ENCODE measurements around the gene LDB1.
A peak's percentile ranks its signal among the peaks of the same experiment; 100 is the strongest.

Gene LDB1, protein sequence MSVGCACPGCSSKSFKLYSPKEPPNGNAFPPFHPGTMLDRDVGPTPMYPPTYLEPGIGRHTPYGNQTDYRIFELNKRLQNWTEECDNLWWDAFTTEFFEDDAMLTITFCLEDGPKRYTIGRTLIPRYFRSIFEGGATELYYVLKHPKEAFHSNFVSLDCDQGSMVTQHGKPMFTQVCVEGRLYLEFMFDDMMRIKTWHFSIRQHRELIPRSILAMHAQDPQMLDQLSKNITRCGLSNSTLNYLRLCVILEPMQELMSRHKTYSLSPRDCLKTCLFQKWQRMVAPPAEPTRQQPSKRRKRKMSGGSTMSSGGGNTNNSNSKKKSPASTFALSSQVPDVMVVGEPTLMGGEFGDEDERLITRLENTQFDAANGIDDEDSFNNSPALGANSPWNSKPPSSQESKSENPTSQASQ

DNA sequence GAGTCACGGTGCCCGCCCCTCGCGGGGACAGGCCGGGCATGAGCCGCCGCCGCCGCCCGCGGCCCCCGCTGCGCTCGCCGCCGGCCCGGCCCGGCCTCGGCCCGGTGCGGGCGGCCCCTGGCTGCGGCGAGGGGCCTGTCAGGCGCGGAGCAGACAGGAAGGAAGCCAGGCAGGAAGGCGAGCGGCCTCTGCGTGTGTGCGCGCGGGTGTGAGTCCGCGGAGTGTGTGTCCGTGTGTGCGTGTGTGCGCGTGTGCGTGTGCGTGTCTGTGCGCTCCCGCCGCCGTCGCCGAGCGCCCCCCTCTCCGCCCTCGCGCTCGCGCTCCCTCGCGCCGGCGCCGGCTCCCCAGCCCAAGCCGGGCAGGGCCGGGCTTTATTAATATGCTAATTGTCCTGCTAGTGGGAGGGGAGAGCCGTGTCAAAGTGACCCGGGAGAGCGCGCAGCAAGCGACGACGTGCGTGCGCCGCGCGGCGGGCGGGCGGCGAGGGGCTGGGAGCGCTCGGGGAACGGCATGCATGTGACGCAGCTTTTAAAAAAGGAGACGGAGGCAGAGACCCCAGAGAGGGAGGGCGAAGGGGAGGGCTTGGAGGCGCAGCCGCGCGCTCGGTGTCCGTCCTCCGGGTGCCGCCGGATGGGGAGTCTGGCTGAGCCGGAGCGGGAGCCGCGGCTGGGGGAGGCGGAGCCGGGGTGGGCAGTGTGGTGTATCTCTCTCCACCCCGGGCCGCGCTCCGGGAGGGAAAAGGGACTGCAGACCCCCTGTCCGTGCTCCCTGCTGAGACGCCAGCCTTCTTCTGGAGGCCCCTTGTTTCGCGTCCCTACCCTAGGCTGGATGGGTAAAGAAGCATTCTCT lies at the start of gene LDB1:
Gene LDB1 (minus strand): TSS at position 227 of the 849 bp plus-strand sequence. CDS start 258 bp downstream, outside the sequence.
- peak; percentile 29 to 64 (median 31) for DNase-seq (ENCODE audit: low read depth in 3 of 3)

DNA sequence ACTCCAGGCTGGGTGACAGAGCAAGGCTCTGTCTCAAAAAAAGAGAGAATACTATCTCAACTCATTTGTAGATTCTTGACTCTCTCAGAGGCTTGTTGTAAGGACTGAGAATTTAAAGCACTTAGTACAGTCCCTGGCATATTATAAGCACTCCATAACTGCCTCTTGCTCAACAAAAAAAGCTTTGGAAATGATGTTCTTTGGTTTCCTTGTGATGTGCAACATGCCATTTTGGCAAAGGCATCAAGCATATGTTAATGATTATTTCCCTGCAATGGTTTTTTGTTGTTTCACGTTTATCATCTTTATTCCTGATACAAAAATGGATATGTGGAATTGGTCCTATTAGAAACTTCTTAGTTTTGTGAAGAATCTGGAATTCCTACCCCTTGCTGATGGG lies 47.7 kb upstream of the LDB1 start:
- no peak for DNase-seq (ENCODE audit: low read depth in 3 of 3)

DNA sequence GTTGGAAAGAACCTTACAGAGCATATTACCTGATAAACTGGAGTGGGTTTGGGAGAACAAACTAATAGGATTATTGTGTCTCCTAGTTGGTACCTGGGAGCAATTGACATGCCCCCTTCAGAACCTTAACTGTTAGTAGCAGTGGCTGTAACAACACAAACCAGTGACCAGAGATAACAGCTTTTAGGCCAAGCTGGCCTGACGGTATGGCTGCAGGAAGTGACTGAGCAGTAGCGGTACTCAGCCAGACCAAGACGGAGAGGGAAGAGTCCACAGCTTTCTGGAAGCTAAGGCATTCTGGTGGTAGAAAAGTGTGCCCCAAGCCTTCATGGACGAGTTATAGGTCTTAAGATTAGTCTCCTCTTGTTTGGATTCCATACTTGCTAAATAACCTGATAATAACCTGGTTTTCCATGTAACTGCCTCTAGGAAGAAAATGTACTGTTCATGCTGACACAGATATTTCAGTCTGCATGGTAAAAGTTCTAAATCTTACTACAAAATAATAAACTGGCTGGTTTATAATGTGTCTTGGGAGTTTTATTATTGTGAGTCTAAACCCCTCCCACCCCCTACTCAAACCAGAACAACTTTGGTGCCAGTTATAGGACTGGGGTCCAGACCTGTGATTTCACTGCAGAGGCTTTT lies 43.3 kb upstream of the LDB1 start:
- DNase-seq (ENCODE audit: low read depth in 3 of 3) = no peak

DNA sequence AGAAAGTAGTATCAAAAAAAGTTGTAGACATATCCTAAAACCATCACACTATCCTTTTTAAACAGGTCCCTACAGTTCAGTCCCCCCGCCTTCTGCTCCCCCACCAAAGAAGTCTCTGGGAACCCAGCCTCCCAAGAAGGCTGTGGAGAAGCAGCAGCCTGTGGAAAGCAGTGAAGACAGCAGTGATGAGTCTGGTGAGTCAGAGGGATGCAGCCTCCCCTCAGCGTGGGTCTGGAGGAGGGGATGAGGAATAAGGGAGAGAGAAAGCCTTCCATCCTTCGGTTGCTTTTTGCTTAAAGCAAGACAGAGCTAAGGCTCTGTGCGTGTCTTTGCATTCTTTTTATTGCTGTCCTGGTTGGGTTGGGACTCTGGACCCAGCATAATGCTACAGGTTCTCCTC lies 39.7 kb upstream of the LDB1 start:
- DNase-seq (ENCODE audit: low read depth in 3 of 3) = no peak

DNA sequence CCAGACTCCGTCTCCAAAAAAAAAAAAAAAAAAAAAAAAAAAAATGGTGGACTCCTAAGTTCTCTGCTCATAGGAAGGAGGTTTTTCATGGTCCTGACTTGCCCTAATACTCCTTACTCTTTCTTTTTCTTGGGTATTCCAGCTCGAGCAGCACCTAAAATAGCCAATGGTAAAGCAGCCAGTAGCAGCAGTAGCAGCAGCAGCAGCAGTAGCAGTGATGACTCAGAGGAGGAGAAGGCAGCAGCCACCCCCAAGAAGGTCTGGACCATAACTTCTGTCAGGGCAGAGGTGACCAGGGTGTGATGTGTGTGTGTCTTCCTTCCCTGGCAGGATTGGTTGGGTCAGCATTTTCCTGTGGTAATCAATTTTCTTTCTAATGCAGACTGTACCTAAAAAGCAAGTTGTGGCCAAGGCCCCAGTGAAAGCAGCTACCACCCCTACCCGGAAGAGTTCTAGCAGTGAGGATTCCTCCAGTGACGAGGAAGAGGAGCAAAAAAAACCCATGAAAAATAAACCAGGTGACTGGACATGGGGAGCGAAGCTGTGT lies 39.0 kb upstream of the LDB1 start:
- no peak for DNase-seq (ENCODE audit: low read depth in 3 of 3)

DNA sequence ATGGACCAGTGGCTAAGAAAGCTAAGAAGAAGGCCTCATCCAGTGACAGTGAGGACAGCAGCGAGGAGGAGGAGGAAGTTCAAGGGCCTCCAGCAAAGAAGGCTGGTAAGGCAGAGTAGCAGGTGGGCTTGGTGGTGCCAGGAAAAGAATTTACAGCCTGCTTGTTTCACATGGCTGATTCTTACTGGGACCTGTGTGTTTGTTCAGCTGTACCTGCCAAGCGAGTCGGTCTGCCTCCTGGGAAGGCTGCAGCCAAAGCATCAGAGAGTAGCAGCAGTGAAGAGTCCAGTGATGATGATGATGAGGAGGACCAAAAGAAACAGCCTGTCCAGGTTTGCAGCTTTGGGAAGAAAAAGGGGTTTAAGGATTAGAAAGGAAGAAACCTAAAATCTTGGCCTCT lies 37.1 kb upstream of the LDB1 start:
- no peak for DNase-seq (ENCODE audit: low read depth in 3 of 3)

DNA sequence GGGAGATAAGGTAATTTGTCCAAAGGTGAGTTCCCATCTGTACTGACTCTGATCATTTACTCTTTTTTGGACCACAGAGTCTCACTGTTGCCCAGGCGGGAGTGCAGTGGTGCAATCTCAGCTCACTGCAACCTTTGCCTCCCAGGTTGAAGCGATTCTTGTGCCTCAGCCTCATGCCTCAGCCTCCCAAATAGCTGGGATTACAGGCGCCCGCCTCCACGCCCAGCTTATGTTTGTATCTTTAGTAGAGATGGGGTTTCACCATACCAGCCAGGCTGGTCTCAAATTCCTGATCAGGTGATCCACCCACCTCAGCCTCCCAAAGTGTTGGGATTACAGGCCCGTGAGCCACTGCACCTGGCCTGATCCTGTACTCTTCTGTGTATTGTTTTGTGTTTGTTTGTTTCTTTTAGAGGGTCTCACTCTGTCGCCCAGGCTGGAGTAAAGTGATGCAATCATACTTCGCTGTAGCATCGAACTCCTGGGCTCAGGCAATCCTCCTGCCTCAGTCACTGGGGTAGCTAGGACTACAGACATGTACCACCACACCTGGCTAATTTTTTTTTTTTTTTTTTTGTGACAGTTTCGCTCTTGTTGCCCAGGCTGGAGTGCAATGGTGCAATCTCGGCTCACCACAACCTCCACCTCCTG lies 34.4 kb upstream of the LDB1 start:
- DNase-seq (ENCODE audit: low read depth in 3 of 3) = no peak

DNA sequence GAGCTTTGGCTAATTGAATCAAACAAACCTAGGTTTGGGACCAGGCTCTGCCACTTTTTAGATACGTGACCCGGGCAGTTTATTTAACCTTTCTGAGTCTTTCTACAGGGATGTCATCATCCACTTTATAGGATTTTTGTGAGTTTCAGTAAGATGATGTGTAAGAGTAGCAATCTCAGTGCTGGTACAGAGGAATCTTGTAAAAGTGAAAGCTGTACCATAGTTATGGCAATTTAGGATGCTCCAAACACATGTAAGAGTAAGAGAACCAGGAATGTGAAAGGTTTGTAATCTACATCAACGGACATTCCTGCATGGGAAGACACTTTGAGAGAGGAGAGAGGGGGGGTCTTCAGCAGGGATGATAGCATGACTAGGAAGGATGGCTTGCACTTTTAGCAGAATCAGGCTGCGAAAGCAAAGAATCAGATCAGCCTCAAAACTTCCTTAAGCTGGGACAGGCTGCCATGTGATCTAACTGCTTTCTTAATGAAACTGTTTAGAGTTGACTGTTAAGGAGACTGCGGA lies 33.0 kb upstream of the LDB1 start:
- no peak for DNase-seq (ENCODE audit: low read depth in 3 of 3)

DNA sequence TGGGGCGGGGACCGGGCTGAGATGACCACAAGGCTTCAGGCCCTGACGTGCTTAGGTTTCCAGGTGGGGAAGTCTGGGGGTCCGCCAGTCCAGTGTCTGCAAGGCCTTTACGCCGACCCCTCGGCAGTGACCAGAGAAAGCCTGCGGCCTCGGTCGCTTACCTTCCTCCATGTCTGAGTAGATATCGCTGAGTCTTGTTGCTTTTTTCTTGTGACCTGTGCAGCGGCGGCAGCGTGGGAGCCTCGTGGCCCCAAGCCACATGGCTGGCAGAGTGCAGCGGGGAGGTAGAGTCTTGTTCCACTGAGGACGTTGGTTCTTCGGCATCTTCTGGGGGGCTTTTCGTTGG lies 32.4 kb upstream of the LDB1 start:
- peak; percentile 18 to 55 (median 27) for DNase-seq (ENCODE audit: low read depth in 3 of 3)

DNA sequence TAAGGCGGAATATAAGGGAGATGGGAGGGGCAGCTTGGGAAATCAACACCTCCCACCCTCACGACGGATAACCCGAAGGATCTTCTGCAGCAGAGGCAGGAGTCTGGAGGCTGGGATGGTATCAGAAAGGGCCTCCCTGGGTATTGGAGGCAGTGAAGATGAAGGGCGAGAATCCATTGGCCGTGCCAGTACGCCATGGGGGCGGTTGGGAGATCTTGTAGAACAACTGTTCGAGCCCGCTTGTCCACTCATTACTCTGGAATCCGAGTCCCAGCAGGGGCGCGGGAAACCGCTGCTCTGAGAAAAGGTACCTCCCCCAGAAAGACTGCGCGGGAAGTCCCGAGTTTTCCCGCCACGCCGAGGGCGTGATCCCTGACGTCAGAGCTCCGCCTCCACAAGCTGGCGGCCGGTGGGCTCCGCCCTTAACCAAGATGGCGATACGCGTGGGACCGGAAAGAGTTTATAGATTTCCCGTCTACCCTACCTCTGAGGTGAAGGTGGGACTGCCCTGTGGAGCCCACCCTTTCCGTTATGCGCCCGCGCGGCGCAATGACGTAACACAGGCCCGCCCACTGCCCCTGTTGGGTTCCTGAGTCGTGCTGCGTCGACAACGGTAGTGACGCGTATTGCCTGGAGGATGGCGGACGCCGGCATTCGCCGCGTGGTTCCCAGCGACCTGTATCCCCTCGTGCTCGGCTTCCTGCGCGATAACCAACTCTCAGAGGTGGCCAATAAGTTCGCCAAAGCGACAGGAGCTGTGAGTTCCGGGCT lies 31.8 kb upstream of the LDB1 start, which contains the start of gene NOLC1:
Gene NOLC1 (plus strand): TSS at position 616 of the 771 bp plus-strand sequence. CDS start 22 bp downstream, at position 638.
- peak; percentile 100 for DNase-seq (ENCODE audit: low read depth in 3 of 3)

DNA sequence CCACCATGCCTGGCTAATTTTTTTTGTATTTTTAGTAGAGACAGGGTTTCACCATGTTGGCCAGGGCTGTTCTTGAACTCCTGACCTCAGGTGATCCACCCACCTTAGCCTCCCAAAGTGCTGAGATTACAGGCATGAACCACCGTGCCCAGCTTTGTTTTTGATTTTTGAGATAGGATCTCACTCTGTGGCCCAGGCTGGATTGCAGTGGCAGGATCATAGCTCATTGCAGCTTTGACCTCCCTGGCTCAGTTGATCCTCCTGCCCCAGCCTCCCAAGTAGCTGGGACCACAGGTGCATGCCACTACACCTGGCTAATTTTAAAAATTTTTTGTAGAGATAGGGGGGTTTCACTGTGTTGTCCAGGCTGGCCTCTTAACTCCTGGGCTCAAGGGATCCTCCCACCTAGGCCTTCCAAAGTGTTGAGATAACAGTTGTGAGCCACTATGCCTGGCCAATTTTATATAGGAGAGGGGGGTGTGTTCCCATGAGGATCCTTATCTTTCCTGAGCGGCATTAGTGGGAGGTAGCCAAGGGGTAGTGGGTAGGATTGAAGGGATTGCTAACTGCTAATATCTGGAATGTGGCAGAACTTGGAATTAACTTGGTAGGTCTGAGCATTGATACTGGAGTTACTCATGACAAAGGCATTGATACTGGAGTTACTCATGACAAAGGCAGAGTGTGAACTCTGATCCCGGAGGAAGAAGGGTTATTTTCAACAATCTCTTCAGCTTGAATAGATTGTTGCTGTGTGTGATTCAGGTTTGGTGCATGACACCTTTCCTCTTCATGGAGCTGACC lies 31.0 kb upstream of the LDB1 start:
- no peak for DNase-seq (ENCODE audit: low read depth in 3 of 3)

DNA sequence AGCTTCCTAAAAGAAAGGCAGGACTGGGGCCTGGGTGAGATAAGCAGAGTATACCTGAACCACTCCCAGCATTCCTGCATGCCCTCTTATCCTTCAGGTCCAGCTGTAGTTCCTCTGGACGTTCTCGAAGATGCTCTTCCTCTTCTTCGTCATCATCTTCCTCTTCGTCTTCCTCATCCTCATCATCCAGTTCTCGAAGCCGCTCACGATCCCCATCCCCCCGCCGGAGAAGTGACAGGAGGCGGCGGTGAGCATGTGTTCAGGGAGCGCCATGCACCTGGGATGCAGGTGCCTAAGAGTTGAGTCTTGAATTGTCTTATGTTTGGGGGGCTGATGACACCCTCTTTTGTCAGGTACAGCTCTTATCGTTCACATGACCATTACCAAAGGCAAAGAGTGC lies 28.1 kb upstream of the LDB1 start:
- no peak for DNase-seq (ENCODE audit: low read depth in 3 of 3)

DNA sequence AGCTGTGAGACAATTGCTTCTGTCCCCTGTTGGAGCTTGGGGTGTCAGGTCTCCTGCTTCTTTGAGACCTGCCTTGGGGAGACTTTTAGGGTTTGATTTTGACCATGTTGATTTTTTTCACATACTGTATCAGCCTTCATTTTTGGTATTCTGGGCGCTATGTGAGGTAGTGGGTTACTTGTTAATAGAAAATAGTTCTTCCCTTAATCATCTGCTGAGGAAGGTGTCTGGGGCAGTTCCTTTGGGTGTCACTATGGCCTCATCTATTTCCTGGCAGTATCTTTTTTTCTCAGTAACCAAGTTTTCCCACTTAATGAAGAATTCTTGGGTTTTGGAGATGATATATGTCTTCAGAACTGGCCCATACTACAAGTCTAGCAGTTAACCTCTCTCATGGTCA lies 27.4 kb upstream of the LDB1 start:
- no peak for DNase-seq (ENCODE audit: low read depth in 3 of 3)

DNA sequence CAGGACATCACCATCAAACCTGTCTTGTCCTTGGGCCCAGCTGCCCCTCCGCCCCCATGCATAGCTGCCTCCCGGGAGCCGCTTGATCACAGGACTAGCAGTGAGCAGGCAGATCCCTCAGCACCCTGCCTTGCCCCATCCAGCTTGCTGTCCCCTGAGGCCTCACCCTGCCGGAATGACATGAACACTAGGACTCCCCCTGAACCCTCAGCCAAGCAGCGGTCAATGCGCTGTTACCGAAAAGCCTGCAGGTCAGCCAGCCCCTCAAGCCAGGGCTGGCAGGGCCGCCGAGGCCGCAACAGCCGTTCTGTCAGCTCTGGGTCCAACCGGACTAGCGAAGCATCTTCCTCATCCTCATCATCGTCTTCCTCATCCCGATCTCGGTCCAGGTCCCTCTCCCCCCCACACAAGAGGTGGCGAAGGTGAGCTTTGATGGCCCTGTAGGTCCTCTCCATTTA lies 26.8 kb upstream of the LDB1 start:
- DNase-seq (ENCODE audit: low read depth in 3 of 3) = no peak

DNA sequence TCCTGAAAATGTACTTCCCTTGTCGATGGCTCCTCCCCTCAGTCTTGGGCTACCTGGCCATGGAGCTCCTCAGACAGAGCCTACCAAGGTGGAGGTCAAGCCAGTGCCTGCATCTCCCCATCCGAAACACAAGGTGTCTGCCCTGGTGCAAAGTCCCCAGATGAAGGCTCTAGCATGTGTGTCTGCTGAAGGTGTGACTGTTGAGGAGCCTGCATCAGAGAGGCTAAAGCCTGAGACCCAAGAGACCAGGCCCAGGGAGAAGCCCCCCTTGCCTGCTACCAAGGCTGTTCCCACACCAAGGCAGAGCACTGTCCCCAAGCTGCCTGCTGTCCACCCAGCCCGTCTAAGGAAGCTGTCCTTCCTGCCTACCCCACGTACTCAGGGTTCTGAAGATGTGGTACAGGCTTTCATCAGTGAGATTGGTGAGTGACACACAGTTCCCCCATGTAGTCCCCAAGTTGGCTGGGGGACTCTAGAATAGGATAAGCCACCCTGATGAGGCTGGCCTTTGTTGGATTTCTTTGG lies 21.5 kb upstream of the LDB1 start:
- no peak for DNase-seq (ENCODE audit: low read depth in 3 of 3)

DNA sequence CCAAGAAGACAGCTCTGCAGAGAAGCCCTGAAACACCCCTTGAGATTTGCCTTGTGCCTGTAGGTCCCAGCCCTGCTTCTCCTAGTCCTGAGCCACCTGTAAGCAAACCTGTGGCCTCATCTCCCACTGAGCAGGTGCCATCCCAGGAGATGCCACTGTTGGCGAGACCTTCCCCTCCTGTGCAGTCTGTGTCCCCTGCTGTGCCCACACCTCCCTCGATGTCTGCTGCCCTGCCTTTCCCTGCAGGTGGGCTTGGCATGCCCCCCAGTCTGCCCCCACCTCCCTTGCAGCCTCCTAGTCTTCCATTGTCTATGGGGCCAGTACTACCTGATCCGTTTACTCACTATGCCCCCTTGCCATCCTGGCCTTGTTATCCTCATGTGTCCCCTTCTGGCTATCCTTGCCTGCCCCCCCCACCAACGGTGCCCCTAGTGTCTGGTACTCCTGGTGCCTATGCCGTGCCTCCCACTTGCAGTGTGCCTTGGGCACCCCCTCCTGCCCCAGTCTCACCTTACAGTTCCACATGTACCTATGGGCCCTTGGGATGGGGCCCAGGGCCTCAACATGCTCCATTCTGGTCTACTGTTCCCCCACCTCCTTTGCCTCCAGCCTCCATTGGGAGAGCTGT lies 20.9 kb upstream of the LDB1 start:
- DNase-seq (ENCODE audit: low read depth in 3 of 3) = no peak

DNA sequence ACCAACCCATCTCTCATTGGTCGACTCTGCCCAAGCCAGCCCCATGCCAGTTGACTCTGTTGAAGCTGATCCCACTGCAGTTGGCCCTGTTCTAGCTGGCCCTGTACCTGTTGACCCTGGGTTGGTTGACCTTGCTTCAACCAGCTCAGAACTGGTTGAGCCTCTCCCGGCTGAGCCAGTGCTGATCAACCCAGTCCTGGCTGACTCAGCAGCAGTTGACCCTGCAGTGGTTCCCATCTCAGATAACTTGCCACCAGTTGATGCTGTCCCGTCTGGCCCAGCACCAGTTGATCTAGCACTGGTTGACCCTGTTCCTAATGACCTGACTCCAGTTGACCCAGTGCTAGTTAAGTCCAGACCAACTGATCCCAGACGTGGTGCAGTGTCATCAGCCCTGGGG lies 20.1 kb upstream of the LDB1 start:
- no peak for DNase-seq (ENCODE audit: low read depth in 3 of 3)

DNA sequence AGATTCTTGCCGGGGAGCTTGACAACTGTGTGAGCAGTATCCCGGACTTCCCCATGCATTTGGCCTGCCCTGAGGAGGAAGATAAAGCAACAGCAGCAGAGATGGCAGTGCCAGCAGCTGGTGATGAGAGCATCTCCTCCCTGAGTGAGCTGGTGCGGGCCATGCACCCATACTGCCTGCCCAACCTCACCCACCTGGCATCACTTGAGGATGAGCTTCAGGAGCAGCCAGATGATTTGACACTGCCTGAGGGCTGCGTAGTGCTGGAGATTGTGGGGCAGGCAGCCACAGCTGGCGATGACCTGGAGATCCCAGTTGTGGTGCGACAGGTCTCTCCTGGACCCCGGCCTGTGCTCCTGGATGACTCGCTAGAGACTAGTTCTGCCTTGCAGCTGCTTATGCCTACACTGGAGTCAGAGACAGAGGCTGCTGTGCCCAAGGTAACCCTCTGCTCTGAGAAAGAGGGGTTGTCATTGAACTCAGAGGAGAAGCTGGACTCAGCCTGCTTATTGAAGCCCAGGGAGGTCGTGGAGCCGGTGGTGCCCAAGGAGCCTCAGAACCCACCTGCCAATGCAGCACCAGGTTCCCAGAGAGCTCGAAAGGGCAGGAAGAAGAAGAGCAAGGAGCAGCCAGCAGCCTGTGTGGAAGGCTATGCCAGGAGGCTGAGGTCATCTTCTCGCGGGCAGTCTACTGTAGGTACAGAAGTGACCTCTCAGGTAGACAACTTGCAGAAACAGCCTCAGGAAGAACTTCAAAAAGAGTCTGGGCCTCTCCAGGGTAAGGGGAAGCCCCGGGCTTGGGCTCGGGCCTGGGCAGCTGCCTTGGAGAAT lies 19.3 kb upstream of the LDB1 start:
- DNase-seq (ENCODE audit: low read depth in 3 of 3) = no peak
